ENCODE measurements around the gene MTNR1A.

Gene MTNR1A

GRCh38 chr4:186500721-186501304 lies 54.6 kb downstream of the MTNR1A start:
- Histone ChIP-seq H3K27ac (ENCODE audit: extremely low read depth, low read depth, low read length) (no peak overlapping the region), H3K36me3 (ENCODE audit: control insufficient read depth in 2 of 2, insufficient read depth in 1 of 2, low read length in 2 of 2) (no peaks in the 10 kb centered on the region), H3K4me3 (ENCODE audit: low read depth, low read length) (no peak overlapping the region), H3K4me1 (ENCODE audit: control insufficient read depth, insufficient read depth, low read length) (no peaks in the 10 kb centered on the region), H3K9me3 (ENCODE audit: control insufficient read depth, insufficient read depth, low read depth, low read length) (no peaks in the 10 kb centered on the region)
- POLR2A ChIA-PET, result no interaction called here
- no peak for TF ChIP-seq ZSCAN4 (tag by site-specific recombination; IDR thresholded peaks at IDR 0.05)
- TF ChIP-seq SCRT1 (tag by site-specific recombination; IDR thresholded peaks at IDR 0.05; ENCODE audit: borderline replicate concordance), result no peak
- no peak for TF ChIP-seq ZBTB17 (tag by site-specific recombination; IDR thresholded peaks at IDR 0.05)
- no peak for TF ChIP-seq ZNF24 (tag by site-specific recombination; IDR thresholded peaks at IDR 0.05)
- no peak for TF ChIP-seq ZNF23 (tag by site-specific recombination; IDR thresholded peaks at IDR 0.05; ENCODE audit: borderline replicate concordance)
- no peak for TF ChIP-seq ZNF302 (tag by site-specific recombination; IDR thresholded peaks at IDR 0.05; ENCODE audit: low read depth)
- TF ChIP-seq ZNF600 (tag by site-specific recombination; IDR thresholded peaks at IDR 0.05), result no peak
- no peak for TF ChIP-seq MYNN (tag by site-specific recombination; IDR thresholded peaks at IDR 0.05; ENCODE audit: borderline replicate concordance)
- TF ChIP-seq ZNF292 (tag by site-specific recombination; IDR thresholded peaks at IDR 0.05; ENCODE audit: borderline replicate concordance, low read depth), result no peak
- TF ChIP-seq ZNF645 (tag by site-specific recombination; IDR thresholded peaks at IDR 0.05), result no peak
- CTCF ChIA-PET, result interaction anchor here (1.3 kb wide), 1 partner anchor 86 kb away, joined by 3 read pairs; no protein-coding TSS in a partner anchor

GRCh38 chr4:186499467-186499866 lies 55.9 kb downstream of the MTNR1A start:
- Histone ChIP-seq H3K27ac (ENCODE audit: extremely low read depth, low read depth, low read length) (no peak overlapping the region), H3K9me3 (ENCODE audit: control insufficient read depth, insufficient read depth, low read depth, low read length) (no peaks in the 10 kb centered on the region), H3K4me1 (ENCODE audit: control insufficient read depth, insufficient read depth, low read length) (no peaks in the 10 kb centered on the region), H3K4me3 (ENCODE audit: low read depth, low read length) (no peak overlapping the region), H3K36me3 (ENCODE audit: control insufficient read depth in 2 of 2, insufficient read depth in 1 of 2, low read length in 2 of 2) (no peaks in the 10 kb centered on the region)
- ChIA-PET CTCF (interaction anchor here (1.3 kb wide), 1 partner anchor 88 kb away, joined by 3 read pairs; no protein-coding TSS in a partner anchor), POLR2A (no interaction called here)
- TF ChIP-seq ZBTB44 (tag by site-specific recombination; IDR thresholded peaks at IDR 0.05) (no peak), ZNF140 (tag by site-specific recombination; IDR thresholded peaks at IDR 0.05) (no peak), ZNF335 (tag by site-specific recombination; conservative IDR thresholded peaks at IDR 0.05) (no peak), ZNF658 (tag by site-specific recombination; IDR thresholded peaks at IDR 0.05) (no peak), PRDM4 (tag by site-specific recombination; IDR thresholded peaks at IDR 0.05) (no peak), ZBTB8A (tag by site-specific recombination; IDR thresholded peaks at IDR 0.05) (no peak), ZNF473 (tag by site-specific recombination; IDR thresholded peaks at IDR 0.05) (no peak), ZNF211 (tag by site-specific recombination; IDR thresholded peaks at IDR 0.05; ENCODE audit: low read depth) (no peak), SALL2 (tag by site-specific recombination; IDR thresholded peaks at IDR 0.05; ENCODE audit: borderline replicate concordance) (no peak), ZNF660 (tag by site-specific recombination; IDR thresholded peaks at IDR 0.05) (no peak)
